Kidney epithelial cell (primary cell): Measurements from ENCODE around the gene ZPBP. TPM values are rescaled to one million over a fixed set of nuclear protein-coding genes. Genes with fewer than 3 reads are reported as not detected.

ENCODE experiments used
- DNase-seq: peaks from one replicate; pipeline ENCODE4 v3.0.0-alpha.2; 2010; ENCODE audit warnings: low read depth
- H3K27me3 ChIP-seq: 2 replicates; pipeline ENCODE4 v1.6.0; 2011; ENCODE audit warnings: low read length; ENCODE audit not compliant: control insufficient read depth, insufficient read depth
- H3K36me3 ChIP-seq: 2 replicates; pipeline ENCODE4 v1.5.1; 2011; ENCODE audit warnings: low read length; ENCODE audit not compliant: control insufficient read depth, insufficient read depth
- H3K4me3 ChIP-seq: 2 replicates; pipeline ENCODE4 v1.5.1; 2011; ENCODE audit warnings: low read depth, mild to moderate bottlenecking, control low read depth, low read length
- CTCF ChIP-seq: IDR thresholded peaks from 2 replicates; pipeline ENCODE4 v1.5.1; 2011; ENCODE audit warnings: mild to moderate bottlenecking, moderate library complexity, low read length, control low read depth, inconsistent platforms; ENCODE audit not compliant: insufficient read depth, poor library complexity, severe bottlenecking
- total RNA-seq: library from RNA; depleted of rRNA; stranded (reverse); fragments of >200 nt; gene quantifications from 2 replicates; pipeline ENCODE4 v1.2.3, GENCODE V29; 2015

The ZPBP gene
- total RNA-seq, 1 donor from 2014 or later: 0.13 TPM

GRCh38 chr7:50138101-50138500 is 45.1 kb upstream of the ZPBP start:
- DNase-seq: no peak

GRCh38 chr7:50125766-50126165 is 32.7 kb upstream of the ZPBP start:
- H3K36me3 ChIP-seq: no peaks in the 10 kb centered on the region
- no peaks in the 10 kb centered on the region for H3K27me3 ChIP-seq
- TF ChIP-seq CTCF: no peak
- no peak overlapping the region for H3K4me3 ChIP-seq
- no peak for DNase-seq

More at GRCh38 chr7:50138101-50138500, 45.1 kb upstream of the ZPBP start:
- TF ChIP-seq CTCF: no peak
- H3K27me3 ChIP-seq: no peaks in the 10 kb centered on the region
- H3K36me3 ChIP-seq: no peaks in the 10 kb centered on the region
- H3K4me3 ChIP-seq: no peak overlapping the region

GRCh38 chr7:50121286-50121685 is 28.2 kb upstream of the ZPBP start:
- no peak for DNase-seq
- H3K27me3 ChIP-seq: no peaks in the 10 kb centered on the region
- TF ChIP-seq CTCF: no peak
- H3K36me3 ChIP-seq: no peaks in the 10 kb centered on the region
- H3K4me3 ChIP-seq: no peak overlapping the region

GRCh38 chr7:50119815-50120637 is 27.0 kb upstream of the ZPBP start:
- H3K4me3 ChIP-seq: no peak overlapping the region
- no peak for DNase-seq
- no peaks in the 10 kb centered on the region for H3K36me3 ChIP-seq
- peak; percentile 29 for TF ChIP-seq CTCF
- no peaks in the 10 kb centered on the region for H3K27me3 ChIP-seq

GRCh38 chr7:50112250-50112649 is 19.2 kb upstream of the ZPBP start:
- Histone ChIP-seq H3K27me3 (peaks cover 2% of the 10 kb centered on the region), H3K4me3 (no peak overlapping the region), H3K36me3 (no peaks in the 10 kb centered on the region)
- no peak for TF ChIP-seq CTCF
- DNase-seq: no peak

- no peak for DNase-seq
- Histone ChIP-seq H3K27me3 (no peaks in the 10 kb centered on the region), H3K36me3 (no peaks in the 10 kb centered on the region), H3K4me3 (no peak overlapping the region)
- no peak for TF ChIP-seq CTCF
Observed at GRCh38 chr7:50101873-50102272, 8.8 kb upstream of the ZPBP start.
